Prostate gland (tissue), 2 donors: ENCODE data around the gene TNNI3. TPM values are rescaled to one million over a fixed set of nuclear protein-coding genes. Genes with fewer than 3 reads are reported as not detected.
"Not testable (repeated sequence)": the region's sequence is repeated elsewhere in the genome, so short reads cannot be mapped to it uniquely, and the experiment has no call there.

Experiments used
- DNase-seq: peaks from one replicate; pipeline ENCODE4 v3.0.0-alpha.2; 2019; ENCODE audit warnings: low spot score
- H3K27ac ChIP-seq, 2 donors: fragments of 200-600 bp; sonication (generic); 2 replicates each; pipeline ENCODE4 v1.5.1; 2017 to 2019
- H3K27me3 ChIP-seq: fragments of 200-600 bp; sonication (generic); replicated peaks from 2 replicates; pipeline ENCODE4 v1.5.1; 2019; ENCODE audit not compliant: insufficient read depth
- H3K36me3 ChIP-seq, 2 donors: fragments of 200-600 bp; sonication (generic); 1 replicate in 1 of 2; 2 replicates in 1 of 2; pipeline versions ENCODE4 v1.5.1 to v1.8.1; 2017 to 2019
- H3K4me1 ChIP-seq: fragments of 200-600 bp; sonication (generic); replicated peaks from 2 replicates; pipeline ENCODE4 v1.5.1; 2019
- H3K4me3 ChIP-seq, 2 donors: fragments of 200-600 bp; sonication (generic); 2 replicates each; pipeline ENCODE4 v1.5.1; 2017 to 2019
- H3K9me3 ChIP-seq: fragments of 200-600 bp; sonication (generic); 2 replicates; pipeline ENCODE4 v1.5.1; 2017
- POLR2A ChIP-seq: fragments of 450-650 bp; IDR thresholded peaks from one replicate; pipeline ENCODE4 v1.6.1; 2016; ENCODE audit warnings: antibody characterized with exemption, mild to moderate bottlenecking
- POLR2AphosphoS5 ChIP-seq: sonication (generic); formaldehyde crosslinking; IDR thresholded peaks from one replicate; pipeline ENCODE4 v1.6.1; 2017; ENCODE audit warnings: antibody characterized with exemption
- WGBS: methylation state at CpG from one replicate; pipeline ENCODE4 v1.1.5; 2018; 5-methylcytosine and 5-hydroxymethylcytosine counted together
- intact Hi-C: fragments of 100-400 bp; cut with DNase I; formaldehyde crosslinking; loops from one replicate; pipeline ENCODE4 v1.14.2; 2022
- microRNA-seq: library from miRNA; unstranded; fragments of <30 nt; microRNA quantifications from one replicate; pipeline ENCODE4, GENCODE V29; 2016
- small RNA-seq, 2 donors: library from RNA; depleted of rRNA; stranded (forward); fragments of <200 nt; gene quantifications; one replicate each; pipeline ENCODE3, GENCODE V24; 2016
- total RNA-seq, 2 donors: library from RNA; depleted of rRNA; stranded (reverse); fragments of >200 nt; gene quantifications; one replicate each; pipeline ENCODE4 v1.1.0, GENCODE V29; 2016
- TF ChIP-seq, protein P1 (sequence below), 4 experiments: fragments of 200-600 bp in 2 of 4; fragments of 450-650 bp in 2 of 4; sonication (generic) in 2 of 4; IDR thresholded peaks; 1 replicate in 3 of 4; 2 replicates in 1 of 4; pipeline ENCODE4 v1.5.1; 2016 to 2019; ENCODE audit warnings: antibody characterized with exemption in 4 of 4, mild to moderate bottlenecking in 2 of 4, moderate library complexity in 2 of 4

Gene TNNI3
- total RNA-seq, 2 donors from 2014 or later: 12.4 TPM; not detected in 1

DNA sequence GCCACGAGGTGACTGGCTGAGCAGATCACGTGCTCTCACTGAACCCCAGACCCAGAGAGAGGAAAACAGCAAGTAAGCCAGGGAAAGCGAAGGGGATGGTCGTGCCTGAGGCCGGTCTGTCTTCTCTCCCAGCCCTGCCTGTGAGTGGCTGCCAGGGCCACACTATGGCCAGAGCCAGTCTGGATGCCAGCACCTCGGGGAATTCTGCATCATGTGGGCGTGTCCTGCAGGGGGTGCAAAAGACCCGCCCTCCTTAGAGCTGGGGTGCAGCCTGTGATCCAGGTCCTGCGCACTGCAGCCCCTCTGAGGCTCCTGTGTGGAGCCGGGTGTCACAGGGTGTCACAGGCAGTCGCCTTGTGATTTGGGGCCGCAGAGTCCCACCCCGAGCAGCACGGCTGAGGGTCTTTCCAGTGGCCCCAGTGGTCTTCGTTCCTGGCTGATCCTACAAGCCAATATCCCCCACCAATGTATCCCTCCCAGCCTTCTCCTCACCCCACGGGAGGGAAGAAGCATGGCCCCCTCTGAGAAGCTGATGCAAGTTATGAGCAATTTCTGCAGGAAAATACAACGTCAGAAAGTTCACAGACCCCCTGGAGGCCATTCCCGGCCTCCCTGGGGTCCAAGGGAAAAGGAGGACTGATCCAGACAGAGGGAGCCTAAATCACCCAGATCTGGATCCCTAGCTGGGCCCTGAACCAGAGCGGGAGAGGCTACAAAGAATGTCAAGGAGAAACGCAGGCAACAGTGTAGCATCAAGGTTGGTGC, 47.8 kb downstream of the TNNI3 start:
- Histone ChIP-seq H3K36me3 (no peaks in the 10 kb centered on the region), H3K4me1 (peaks cover under 1% of the 10 kb centered on the region), H3K27ac (no peak overlapping the region), H3K9me3 (no peaks in the 10 kb centered on the region), H3K4me3 (no peak overlapping the region), H3K27me3 (no peaks in the 10 kb centered on the region)
- WGBS: 83% methylated on average over 17 of the region's 20 CpGs
- intact Hi-C loops: loop anchor here (10.0 kb wide), 2 partner anchors 495 to 545 kb away; partner anchors contain the start of genes U2AF2, ZNF524 and ZNF865
- no peak for DNase-seq
- TF ChIP-seq POLR2AphosphoS5: no peak
- TF ChIP-seq, protein P1, sequence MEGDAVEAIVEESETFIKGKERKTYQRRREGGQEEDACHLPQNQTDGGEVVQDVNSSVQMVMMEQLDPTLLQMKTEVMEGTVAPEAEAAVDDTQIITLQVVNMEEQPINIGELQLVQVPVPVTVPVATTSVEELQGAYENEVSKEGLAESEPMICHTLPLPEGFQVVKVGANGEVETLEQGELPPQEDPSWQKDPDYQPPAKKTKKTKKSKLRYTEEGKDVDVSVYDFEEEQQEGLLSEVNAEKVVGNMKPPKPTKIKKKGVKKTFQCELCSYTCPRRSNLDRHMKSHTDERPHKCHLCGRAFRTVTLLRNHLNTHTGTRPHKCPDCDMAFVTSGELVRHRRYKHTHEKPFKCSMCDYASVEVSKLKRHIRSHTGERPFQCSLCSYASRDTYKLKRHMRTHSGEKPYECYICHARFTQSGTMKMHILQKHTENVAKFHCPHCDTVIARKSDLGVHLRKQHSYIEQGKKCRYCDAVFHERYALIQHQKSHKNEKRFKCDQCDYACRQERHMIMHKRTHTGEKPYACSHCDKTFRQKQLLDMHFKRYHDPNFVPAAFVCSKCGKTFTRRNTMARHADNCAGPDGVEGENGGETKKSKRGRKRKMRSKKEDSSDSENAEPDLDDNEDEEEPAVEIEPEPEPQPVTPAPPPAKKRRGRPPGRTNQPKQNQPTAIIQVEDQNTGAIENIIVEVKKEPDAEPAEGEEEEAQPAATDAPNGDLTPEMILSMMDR (IDR thresholded peaks at IDR 0.05): no peak
- no peak for TF ChIP-seq POLR2A

DNA sequence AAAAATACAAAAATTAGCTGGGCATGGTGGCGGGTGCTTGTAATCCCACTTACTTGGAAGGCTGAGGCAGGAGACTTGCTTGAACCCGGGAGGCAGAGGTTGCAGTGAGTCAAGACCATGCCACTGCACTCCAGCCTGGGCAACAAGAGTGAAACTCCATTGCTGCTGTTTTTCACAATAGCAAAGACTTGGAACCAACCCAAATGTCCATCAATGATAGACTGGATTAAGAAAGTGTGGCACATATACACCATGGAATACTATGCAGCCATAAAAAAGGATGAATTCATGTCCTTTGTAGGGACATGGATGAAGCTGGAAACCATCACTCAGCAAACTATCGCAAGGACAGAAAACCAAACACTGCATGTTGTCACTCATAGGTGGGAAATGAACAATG, 50.3 kb downstream of the TNNI3 start:
- H3K9me3 ChIP-seq, H3K36me3 ChIP-seq, H3K27ac ChIP-seq, DNase-seq, H3K4me3 ChIP-seq, H3K4me1 ChIP-seq, H3K27me3 ChIP-seq, intact Hi-C loops: not testable (repeated sequence)
- 100% methylated on average over 3 of the region's 3 CpGs for WGBS

DNA sequence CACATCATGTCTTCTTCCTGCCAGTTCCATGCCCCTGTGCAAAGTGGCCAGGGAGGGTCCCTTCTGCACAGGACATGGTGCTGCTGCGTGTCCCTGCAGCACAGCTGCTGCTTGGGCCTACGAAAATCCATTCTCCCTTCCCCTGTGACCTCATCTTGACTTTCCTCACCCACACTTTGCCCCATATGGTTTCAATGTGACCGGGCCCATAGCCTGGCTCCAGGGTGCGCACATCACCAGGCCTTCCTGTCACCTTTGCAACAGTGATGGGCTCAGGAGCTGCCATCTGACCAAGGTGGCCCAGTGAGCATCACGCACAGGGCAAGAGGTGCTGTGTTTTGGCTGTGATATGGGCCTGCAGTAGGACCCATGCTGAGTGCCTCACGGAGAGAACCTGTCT, 50.9 kb downstream of the TNNI3 start:
- no peaks in the 10 kb centered on the region for H3K27me3 ChIP-seq
- intact Hi-C loops: no loop called here
- no peak for TF ChIP-seq POLR2A
- TF ChIP-seq POLR2AphosphoS5: no peak
- TF ChIP-seq, protein P1 (IDR thresholded peaks at IDR 0.05): no peak
- no peaks in the 10 kb centered on the region for H3K36me3 ChIP-seq
- no peaks in the 10 kb centered on the region for H3K4me1 ChIP-seq
- DNase-seq: no peak
- H3K9me3 ChIP-seq: no peaks in the 10 kb centered on the region
- H3K4me3 ChIP-seq: no peak overlapping the region
- H3K27ac ChIP-seq: no peak overlapping the region
- WGBS: 92% methylated on average over 6 of the region's 6 CpGs

DNA sequence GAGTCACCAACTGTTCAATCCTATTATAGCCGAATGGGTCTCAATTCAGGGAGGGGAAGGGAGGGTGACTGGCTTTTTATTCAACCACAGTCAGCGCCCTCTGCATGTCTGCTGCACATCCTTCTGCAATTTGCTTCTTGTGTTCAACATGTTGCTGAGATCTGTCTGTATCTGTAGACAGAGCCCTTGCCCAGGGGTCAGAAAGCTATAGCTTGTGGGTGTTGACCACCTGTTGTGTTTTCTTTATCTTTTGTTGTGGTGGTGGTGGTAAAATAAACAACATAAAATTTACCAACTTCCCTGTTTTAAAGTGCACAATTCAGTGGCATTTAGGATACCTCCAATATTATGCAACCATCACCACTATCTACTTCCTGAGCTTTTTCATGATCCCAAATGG, 52.3 kb downstream of the TNNI3 start:
- Histone ChIP-seq H3K9me3 (no peaks in the 10 kb centered on the region), H3K27ac (no peak overlapping the region), H3K36me3 (no peaks in the 10 kb centered on the region), H3K27me3 (no peaks in the 10 kb centered on the region), H3K4me3 (no peak overlapping the region), H3K4me1 (no peaks in the 10 kb centered on the region)
- TF ChIP-seq POLR2A: no peak
- TF ChIP-seq, protein P1 (IDR thresholded peaks at IDR 0.05): no peak
- no peak for TF ChIP-seq POLR2AphosphoS5
- no peak for DNase-seq
- intact Hi-C loops: no loop called here
- WGBS: 100% methylated on average over 2 of the region's 2 CpGs

DNA sequence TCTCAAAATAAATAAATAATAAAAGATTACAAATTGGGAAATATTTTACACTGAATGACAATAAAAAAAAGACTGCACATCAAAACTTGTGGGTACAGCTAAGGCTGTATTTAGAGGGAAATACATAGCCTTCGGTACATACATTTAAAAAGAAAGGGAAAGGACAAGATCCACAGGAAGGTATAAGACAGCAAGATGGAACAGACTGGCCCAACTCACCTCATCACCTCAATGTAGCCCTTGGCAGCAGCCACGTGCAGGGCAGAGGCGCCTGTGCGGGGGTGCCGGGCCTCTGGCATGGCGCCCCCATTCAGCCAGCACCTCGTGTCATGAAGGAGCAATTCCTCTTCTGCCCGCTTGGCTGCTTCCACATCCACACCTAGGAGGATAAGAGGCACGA, 54.3 kb downstream of the TNNI3 start:
- no peaks in the 10 kb centered on the region for H3K9me3 ChIP-seq
- no peak for DNase-seq
- H3K4me3 ChIP-seq: no peak overlapping the region
- no peaks in the 10 kb centered on the region for H3K4me1 ChIP-seq
- H3K27ac ChIP-seq: no peak overlapping the region
- no peaks in the 10 kb centered on the region for H3K36me3 ChIP-seq
- no peaks in the 10 kb centered on the region for H3K27me3 ChIP-seq
- TF ChIP-seq, protein P1 (IDR thresholded peaks at IDR 0.05): no peak
- no peak for TF ChIP-seq POLR2A
- no peak for TF ChIP-seq POLR2AphosphoS5
- intact Hi-C loops: no loop called here
- whole genome bisulfite sequencing: 98% methylated on average over 9 of the region's 9 CpGs

Small RNA genes lying within 50 kb of the gene (microRNA-seq; reads per million reads assigned to microRNA genes)
- not detected for gene MIR7975

Small RNA genes lying within 50 kb of the gene (small RNA-seq; reads per million reads assigned to genes)
- 0 reads per million in 2 donors for gene MIR7975
- gene RF01210: 0 reads per million in 2 donors

Other genes starting within 250 kb of the TNNI3 start
- gene NLRP7, start 210.2 kb downstream of the TNNI3 start, total RNA-seq: 1 to 10 TPM in 1 of 2 donors, not detected in 1; 7.6 TPM
- 10 to 100 TPM; 18.5 to 22.4 TPM for gene NLRP2, start 191.4 kb downstream of the TNNI3 start, total RNA-seq
- gene GP6, start 119.5 kb downstream of the TNNI3 start, total RNA-seq: under 1 TPM; 0.23 to 0.27 TPM
- 10 to 100 TPM; 29.8 to 32.8 TPM for gene RDH13, start 94.6 kb downstream of the TNNI3 start, total RNA-seq
- 10 to 100 TPM; 36.8 to 62.8 TPM for gene EPS8L1, start 81.9 kb downstream of the TNNI3 start, total RNA-seq
- 100 to 1,000 TPM in 1 of 2 donors, 10 to 100 TPM in 1; 67.8 to 164 TPM for gene PPP1R12C, start 40.1 kb downstream of the TNNI3 start, total RNA-seq
- gene TNNT1, start 8.5 kb downstream of the TNNI3 start, total RNA-seq: 10 to 100 TPM in 1 of 2 donors, 1 to 10 TPM in 1; 8.5 to 87.9 TPM
- gene DNAAF3, start 8.9 kb upstream of the TNNI3 start, total RNA-seq: 10 to 100 TPM in 1 of 2 donors, under 1 TPM in 1; 0.55 to 16.1 TPM
- gene SYT5, start 22.6 kb upstream of the TNNI3 start, total RNA-seq: 1 to 10 TPM in 1 of 2 donors, not detected in 1; 4.3 TPM
- gene PTPRH, start 51.8 kb upstream of the TNNI3 start, total RNA-seq: 1 to 10 TPM in 1 of 2 donors, not detected in 1; 4.0 TPM
- 10 to 100 TPM in 1 of 2 donors, 1 to 10 TPM in 1; 1.5 to 10.8 TPM for gene TMEM86B, start 71.0 kb upstream of the TNNI3 start, total RNA-seq
- gene PPP6R1, start 101.3 kb upstream of the TNNI3 start, total RNA-seq: 100 to 1,000 TPM in 1 of 2 donors, 10 to 100 TPM in 1; 49.5 to 112 TPM
- 10 to 100 TPM; 33.6 to 36.0 TPM for gene HSPBP1, start 122.4 kb upstream of the TNNI3 start, total RNA-seq
- gene BRSK1, start 126.3 kb upstream of the TNNI3 start, total RNA-seq: 10 to 100 TPM in 1 of 2 donors, 1 to 10 TPM in 1; 1.4 to 10.9 TPM
- not detected for gene TMEM150B, start 167.6 kb upstream of the TNNI3 start, total RNA-seq
- gene KMT5C, start 182.1 kb upstream of the TNNI3 start, total RNA-seq: 10 to 100 TPM; 17.8 to 32.3 TPM
- 10 to 100 TPM in 1 of 2 donors, not detected in 1; 10.2 TPM for gene COX6B2, start 197.0 kb upstream of the TNNI3 start, total RNA-seq
- 1 to 10 TPM in 1 of 2 donors, not detected in 1; 1.5 TPM for gene GARIN5B, start 205.5 kb upstream of the TNNI3 start, total RNA-seq
- 1 to 10 TPM in 1 of 2 donors, not detected in 1; 2.0 TPM for gene IL11, start 212.7 kb upstream of the TNNI3 start, total RNA-seq
- not detected for gene TMEM190, start 219.1 kb upstream of the TNNI3 start, total RNA-seq
- 100 to 1,000 TPM in 1 of 2 donors, 10 to 100 TPM in 1; 19.6 to 116 TPM for gene TMEM238, start 226.6 kb upstream of the TNNI3 start, total RNA-seq
- 100 to 1,000 TPM; 439 to 554 TPM for gene RPL28, start 228.2 kb upstream of the TNNI3 start, total RNA-seq